Endothelial cell of umbilical vein (primary cell): Measurements from ENCODE around the gene HSPB3. TPM values are rescaled to one million over a fixed set of nuclear protein-coding genes. Genes with fewer than 3 reads are reported as not detected.

Source experiments
- BruUV-seq: library from RNA; stranded (reverse); fragments of 400-500 nt; replicated peaks from 2 replicates; lab custom pipeline; 2021; lab: Mats Ljungman, UMichigan
- CTCF ChIA-PET: fragments of 300-600, 350-600 bp; sonication (Branson Sonifier 250); formaldehyde crosslinking; loops from one replicate; lab custom pipeline; 2021; ENCODE audit warnings: antibody characterized with exemption, inconsistent platforms; lab: Charles Lee
- POLR2A ChIA-PET: fragments of 300-600, 350-600 bp; sonication (Branson Sonifier 250); formaldehyde crosslinking; loops from one replicate; lab custom pipeline; 2021; ENCODE audit warnings: antibody characterized with exemption, inconsistent platforms; lab: Charles Lee
- DNase-seq: peaks from one replicate; pipeline ENCODE4 v3.0.0-alpha.2; 2011; ENCODE audit warnings: low read depth, low spot score
- FAIRE-seq: peaks from 2 replicates; lab custom pipeline; 2011; peaks lifted over from hg19 to GRCh38; lab: Jason Lieb, UNC
- H2AFZ ChIP-seq: 2 replicates; pipeline ENCODE4 v1.6.0; 2012; ENCODE audit warnings: low read depth, low read length, control low read depth, inconsistent platforms
- H3K27ac ChIP-seq: 2 replicates; pipeline ENCODE4 v1.5.1; 2011; ENCODE audit warnings: low read depth, mild to moderate bottlenecking, control low read depth, low read length, moderate library complexity; ENCODE audit not compliant: insufficient read depth
- H3K27me3 ChIP-seq, 2 experiments: 2 replicates each; pipeline versions ENCODE4 v1.6.0 to v1.6.1; 2011; ENCODE audit warnings: low read length in 2 of 2, mixed read lengths in 1 of 2; ENCODE audit not compliant: control insufficient read depth in 2 of 2, insufficient read depth in 2 of 2
- H3K36me3 ChIP-seq, 2 experiments: 2 replicates in 1 of 2; 3 replicates in 1 of 2; pipeline ENCODE4 v1.5.1; 2011; ENCODE audit warnings: low read length in 2 of 2, mild to moderate bottlenecking in 1 of 2, moderate library complexity in 1 of 2; ENCODE audit not compliant: control insufficient read depth in 2 of 2, insufficient read depth in 2 of 2; ENCODE audit errors: extremely low read depth in 1 of 2
- H3K4me1 ChIP-seq: 3 replicates; pipeline ENCODE4 v1.5.1; 2011; ENCODE audit warnings: mild to moderate bottlenecking, low read length; ENCODE audit not compliant: control insufficient read depth, insufficient read depth; ENCODE audit errors: extremely low read depth
- H3K4me2 ChIP-seq: 2 replicates; pipeline ENCODE4 v1.6.1; 2011; ENCODE audit warnings: low read length, control low read depth, mixed read lengths; ENCODE audit not compliant: insufficient read depth
- H3K4me3 ChIP-seq, 3 experiments: fragments of 200-600 bp in 1 of 3; sonication (generic), shearing (Covaris generic) in 1 of 3; replicated peaks in 1 of 3; 2 replicates each; pipeline ENCODE4 v1.5.1; 2011 to 2016; ENCODE audit warnings: control low read depth in 3 of 3, low read length in 3 of 3, mild to moderate bottlenecking in 2 of 3, inconsistent platforms in 1 of 3, low read depth in 1 of 3, moderate library complexity in 1 of 3; ENCODE audit not compliant: insufficient read depth in 1 of 3
- H3K79me2 ChIP-seq: 2 replicates; pipeline ENCODE4 v1.6.0; 2012; ENCODE audit warnings: low read length, inconsistent platforms; ENCODE audit not compliant: control insufficient read depth, insufficient read depth
- H3K9ac ChIP-seq: replicated peaks from 2 replicates; pipeline ENCODE3; 2011; ENCODE audit warnings: low read length, control low read depth; ENCODE audit not compliant: insufficient read depth; ENCODE audit errors: extremely low read depth
- H3K9me1 ChIP-seq: replicated peaks from 3 replicates; pipeline ENCODE4 v1.6.0; 2011; ENCODE audit warnings: mild to moderate bottlenecking, low read length; ENCODE audit not compliant: control insufficient read depth, insufficient read depth; ENCODE audit errors: extremely low read depth
- H3K9me3 ChIP-seq: replicated peaks from 2 replicates; pipeline ENCODE4 v1.5.1; 2012; ENCODE audit warnings: low read length, inconsistent platforms; ENCODE audit not compliant: control insufficient read depth, insufficient read depth
- H4K20me1 ChIP-seq: replicated peaks from 2 replicates; pipeline ENCODE3; 2011; ENCODE audit warnings: mild to moderate bottlenecking, low read length; ENCODE audit not compliant: control insufficient read depth, insufficient read depth; ENCODE audit errors: extremely low read depth
- CTCF ChIP-seq, 2 donors: IDR thresholded peaks; 1 replicate in 1 of 2; 2 replicates in 1 of 2; pipeline ENCODE4 v1.5.1; 2011; ENCODE audit warnings: low read length in 2 of 2, mild to moderate bottlenecking in 2 of 2, moderate library complexity in 2 of 2, control low read depth in 1 of 2, inconsistent platforms in 1 of 2, low read depth in 1 of 2; ENCODE audit not compliant: insufficient read depth in 1 of 2; ENCODE audit errors: extremely low read depth in 1 of 2
- EZH2 ChIP-seq: IDR thresholded peaks from 2 replicates; pipeline ENCODE4 v1.6.1; 2012; ENCODE audit warnings: borderline replicate concordance, low read depth, mild to moderate bottlenecking, moderate library complexity, low read length, inconsistent platforms; ENCODE audit not compliant: severe bottlenecking
- FOS ChIP-seq: IDR thresholded peaks from 2 replicates; pipeline ENCODE4 v1.6.1; 2011; ENCODE audit warnings: mild to moderate bottlenecking, low read length, moderate library complexity, borderline replicate concordance; ENCODE audit not compliant: insufficient read depth
- GATA2 ChIP-seq: IDR thresholded peaks from 2 replicates; pipeline ENCODE4 v1.7.0; 2011; ENCODE audit warnings: low read depth, mild to moderate bottlenecking, moderate library complexity, mixed read lengths, low read length; ENCODE audit not compliant: insufficient read length, insufficient read depth
- JUN ChIP-seq: IDR thresholded peaks from 2 replicates; pipeline ENCODE4 v1.6.1; 2011; ENCODE audit warnings: borderline replicate concordance, low read depth; ENCODE audit not compliant: insufficient read length, insufficient read depth
- MAX ChIP-seq: IDR thresholded peaks from 2 replicates; pipeline ENCODE4 v1.6.1; 2011; ENCODE audit not compliant: insufficient read depth, insufficient read length
- MYC ChIP-seq: IDR thresholded peaks from one replicate; pipeline ENCODE4 v1.6.1; 2011; ENCODE audit warnings: mild to moderate bottlenecking, low read depth, low read length
- POLR2A ChIP-seq: IDR thresholded peaks from 2 replicates; pipeline ENCODE4 v1.6.1; 2012; ENCODE audit warnings: low read depth, mild to moderate bottlenecking, control low read depth, low read length
- POLR2AphosphoS5 ChIP-seq: IDR thresholded peaks from 2 replicates; pipeline ENCODE4 v1.6.1; 2012; ENCODE audit warnings: low read depth, mild to moderate bottlenecking, control low read depth, low read length, moderate library complexity; ENCODE audit not compliant: insufficient read depth
- dilution Hi-C: fragments of 300-500 bp; cut with MboI; formaldehyde crosslinking; loops from one replicate; pipeline ENCODE4 v1.15.0; 2019; ENCODE audit warnings: low sequenced_read_pairs; ENCODE audit not compliant: extremely low pct_ligation_motif_present
- intact Hi-C: fragments of 100-400 bp; cut with micrococcal nuclease; formaldehyde crosslinking; loops from one replicate; pipeline ENCODE4 v1.10.0; 2022
- polyA plus RNA-seq, 4 experiments: library from polyadenylated mRNA; depleted of rRNA in 3 of 4; stranded (reverse) in 3 of 4; unstranded in 1 of 4; fragments of >200 nt; gene quantifications; 2 replicates each; pipeline versions ENCODE4 v1.2.1 to v1.2.3, GENCODE V29; 2011 to 2012; ENCODE audit warnings: missing spikeins in 1 of 4
- total RNA-seq: library from RNA; stranded (reverse); gene quantifications from 2 replicates; pipeline ENCODE4 v1.2.3, GENCODE V29; 2021

HSPB3 gene
- total and polyA plus RNA-seq, 2 donors (not counting 3 experiments of a cell fraction or from before 2014, with no cell fraction given) = not detected

- H3K9ac ChIP-seq = no peak overlapping the region
- ChIA-PET POLR2A (no interaction called here), CTCF (interaction anchor here (0.6 to 9.1 kb wide), 12 partner anchors 12 to 717 kb away, joined by 3 to 94 read pairs (median 6); partner anchors contain the start of gene GPX8)
- no peaks in the 10 kb centered on the region for H3K79me2 ChIP-seq
- H3K9me3 ChIP-seq = no peaks in the 10 kb centered on the region
- H3K9me1 ChIP-seq = no peaks in the 10 kb centered on the region
- no peak for DNase-seq
- no peaks in the 10 kb centered on the region for H3K4me1 ChIP-seq
- no peaks in the 10 kb centered on the region for H3K36me3 ChIP-seq
- H2AFZ ChIP-seq = no peak overlapping the region
- H4K20me1 ChIP-seq = no peaks in the 10 kb centered on the region
- TF ChIP-seq POLR2A (no peak), MAX (no peak), POLR2AphosphoS5 (no peak), EZH2 (no peak), FOS (no peak), MYC (no peak), JUN (no peak), GATA2 (no peak), CTCF (IDR thresholded peaks at IDR 0.05; ENCODE audit: extremely low read depth in 1 of 2, insufficient read depth in 1 of 2, low read depth in 1 of 2, low read length in 2 of 2) (no peak)
- H3K27ac ChIP-seq = no peak overlapping the region
- H3K4me3 ChIP-seq = no peak overlapping the region
- H3K27me3 ChIP-seq = peaks cover 14 to 18% of the 10 kb centered on the region in 2 experiments
- FAIRE-seq = no peak
- no TSS peak for BruUV-seq
- H3K4me2 ChIP-seq = no peak overlapping the region
- dilution Hi-C loops = no loop called here
- intact Hi-C loops = loop anchor here (2.0 to 5.0 kb wide), 2 partner anchors 45 to 75 kb away; partner anchors contain the start of gene SNX18
Observed at GRCh38 chr5:54442271-54442670, 13.2 kb upstream of the HSPB3 start.
